Mesenteric fat pad (tissue), 1 donor: Measurements from ENCODE around the gene INF2. TPM values are rescaled to one million over a fixed set of nuclear protein-coding genes. Genes with fewer than 3 reads are reported as not detected.

Experiments used
- DNase-seq: peaks from one replicate; pipeline ENCODE4 v3.0.0-alpha.2; 2020; ENCODE audit warnings: low spot score
- total RNA-seq: library from RNA; stranded (reverse); fragmentation: NEBNext Ultra II Directional; extraction: Animal tissue kit (Norgen Biotek cat#: 25700); gene quantifications from one replicate; pipeline ENCODE4 v1.2.1, GENCODE V29; 2021
- donor health status: DM: yes; HTN: yes; CAD: no.

The INF2 gene
- total RNA-seq, 1 donor from 2014 or later: 160 TPM

DNA sequence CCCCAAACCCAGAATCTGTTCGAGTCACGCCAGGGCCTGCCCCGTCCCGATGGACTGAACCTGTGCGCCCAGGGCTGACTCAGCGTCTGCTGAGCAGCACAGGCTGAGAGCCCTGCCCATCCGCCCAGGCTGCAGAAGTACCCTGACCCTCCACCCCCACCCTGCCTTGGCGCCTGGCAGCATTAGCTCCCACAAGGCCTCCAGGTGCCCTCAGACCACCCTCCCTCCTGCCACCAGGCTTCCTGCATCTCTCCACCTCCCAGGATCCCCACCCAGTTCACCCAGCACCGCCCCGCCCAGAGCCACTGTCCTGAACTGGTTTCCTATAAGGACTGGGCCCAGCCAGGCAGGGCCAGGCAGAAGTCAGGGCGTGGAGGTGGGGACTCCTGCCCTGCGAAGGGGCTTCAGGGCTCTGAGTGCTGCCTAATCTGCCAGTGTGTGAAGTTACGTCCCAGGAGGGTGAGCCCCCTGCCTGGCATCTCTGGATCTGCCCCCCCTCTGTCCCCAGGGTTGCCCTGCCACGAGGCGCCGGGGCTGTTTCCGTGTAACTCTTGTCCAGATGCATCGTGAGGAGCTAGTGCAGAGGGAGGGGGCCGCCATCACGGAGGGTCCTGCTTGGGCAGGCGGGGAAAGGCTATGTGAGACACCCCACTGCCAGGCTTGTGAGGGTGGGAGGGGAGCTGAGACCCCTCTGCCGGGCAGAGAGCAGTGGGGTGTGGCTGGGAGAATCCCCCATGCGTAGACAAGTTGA, 43.7 kb downstream of the INF2 start:
- no peak for DNase-seq

GRCh38 chr14:104734051-104734587, 44.7 kb downstream of the INF2 start:
- no peak for DNase-seq

DNA sequence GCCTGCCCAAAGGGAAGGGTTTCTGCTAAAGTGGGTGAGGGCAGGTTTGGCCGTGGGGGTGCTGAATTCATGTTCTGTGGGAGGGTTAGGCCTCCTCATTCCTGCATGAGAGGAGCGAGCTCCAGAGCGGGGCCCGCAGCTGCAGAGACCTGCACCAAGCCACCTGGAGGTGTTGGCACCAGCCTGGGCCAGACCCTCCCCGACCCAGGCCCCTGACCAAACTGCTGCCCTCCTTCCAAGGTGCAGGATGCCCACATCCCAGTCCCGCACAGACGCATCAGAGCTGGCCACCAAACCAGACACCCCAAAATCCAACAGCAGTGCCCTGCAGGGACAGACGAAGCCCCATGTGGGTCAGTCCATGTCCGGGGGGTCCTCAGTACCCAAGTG, 45.2 kb downstream of the INF2 start:
- DNase-seq: no peak

DNA sequence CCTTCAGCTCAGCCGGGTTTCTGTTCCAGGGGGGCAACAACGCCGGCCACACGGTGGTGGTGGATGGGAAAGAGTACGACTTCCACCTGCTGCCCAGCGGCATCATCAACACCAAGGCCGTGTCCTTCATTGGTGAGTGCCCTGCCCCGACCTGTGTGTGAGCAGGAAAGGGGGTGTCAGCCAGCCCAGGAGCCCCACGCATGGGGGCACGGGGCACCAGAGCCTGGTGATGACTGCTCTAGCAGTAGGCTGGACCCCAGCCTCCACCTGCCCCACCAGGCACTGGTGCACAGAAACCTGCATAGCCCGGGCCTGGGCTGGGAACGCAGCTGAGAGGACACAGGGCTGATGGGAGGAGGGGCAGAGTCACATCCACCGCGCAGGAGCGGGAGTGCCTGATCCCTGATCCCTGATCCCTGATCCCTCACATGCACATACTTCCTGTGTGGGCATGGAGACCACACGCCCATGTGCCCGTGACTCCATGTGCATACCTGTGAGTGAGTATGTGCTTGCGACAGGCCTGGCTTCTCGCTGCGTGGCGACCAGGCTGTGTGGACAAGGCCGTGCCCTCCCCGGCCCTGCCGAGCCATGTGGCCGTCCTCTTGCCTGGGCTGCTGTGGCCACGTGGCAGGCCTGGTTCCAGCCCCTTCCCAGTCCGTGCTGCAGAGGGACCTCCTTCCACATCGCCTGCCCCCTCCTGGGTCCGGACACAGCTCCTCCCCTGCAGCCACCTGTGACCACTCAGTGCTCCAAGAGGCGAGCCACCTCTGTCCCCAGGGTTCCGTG, 45.8 kb downstream of the INF2 start:
- DNase-seq: no peak

- peak; percentile 93 for DNase-seq
Observed at GRCh38 chr14:104735830-104736642, 46.6 kb downstream of the INF2 start.

DNA sequence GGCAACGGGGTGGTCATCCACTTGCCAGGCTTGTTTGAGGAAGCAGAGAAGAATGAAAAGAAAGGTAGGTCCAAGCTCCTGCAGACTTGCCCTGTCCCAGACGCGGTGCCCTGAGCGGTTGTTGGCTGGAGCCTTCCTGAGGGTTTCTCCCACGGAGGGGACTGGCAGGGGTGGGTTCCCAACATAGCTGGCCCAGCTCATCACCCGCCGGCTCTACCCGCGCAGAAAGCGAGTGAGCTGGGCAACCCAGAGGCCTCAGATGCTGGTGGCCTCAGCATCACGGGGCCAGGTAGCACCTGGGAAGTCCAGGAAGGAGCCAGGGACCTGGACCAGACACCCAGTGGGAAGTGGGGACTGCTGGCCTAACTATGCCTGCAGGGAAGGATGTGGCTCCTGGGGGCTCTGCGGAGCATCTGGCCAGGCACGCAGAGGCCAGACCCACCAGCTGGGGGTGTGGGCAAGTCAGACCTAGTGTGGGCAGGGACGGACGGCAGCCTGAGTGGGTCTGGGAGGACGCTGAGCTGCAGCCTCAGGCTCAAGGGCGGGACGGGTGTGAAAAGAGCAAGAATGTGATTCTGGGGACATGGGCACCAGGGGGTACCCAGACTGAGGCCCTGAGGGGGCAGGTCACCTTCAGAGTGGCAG, 49.1 kb downstream of the INF2 start:
- no peak for DNase-seq

- no peak for DNase-seq
Observed at GRCh38 chr14:104739026-104739425, 49.6 kb downstream of the INF2 start.

GRCh38 chr14:104739546-104740516, 50.4 kb downstream of the INF2 start:
- DNase-seq: no peak

GRCh38 chr14:104741108-104741802, 51.8 kb downstream of the INF2 start:
- DNase-seq: no peak

DNA sequence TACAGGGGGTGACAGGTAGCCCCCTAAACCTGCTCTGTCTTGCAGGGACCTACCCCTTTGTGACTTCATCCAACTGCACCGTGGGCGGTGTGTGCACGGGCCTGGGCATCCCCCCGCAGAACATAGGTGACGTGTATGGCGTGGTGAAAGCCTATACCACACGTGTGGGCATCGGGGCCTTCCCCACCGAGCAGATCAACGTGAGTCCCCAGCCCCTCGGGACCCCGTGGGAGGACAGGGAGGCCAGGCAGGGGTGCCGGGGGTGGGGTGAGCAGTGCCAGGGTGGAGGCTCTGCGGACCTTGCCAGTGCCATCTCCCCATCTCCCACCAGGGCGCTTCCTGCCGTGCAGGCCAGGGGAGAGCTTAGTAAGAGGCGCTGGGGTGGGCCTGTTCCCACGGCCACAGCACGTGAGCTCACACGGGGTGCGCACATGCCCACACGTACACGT, 52.4 kb downstream of the INF2 start:
- DNase-seq: no peak

DNA sequence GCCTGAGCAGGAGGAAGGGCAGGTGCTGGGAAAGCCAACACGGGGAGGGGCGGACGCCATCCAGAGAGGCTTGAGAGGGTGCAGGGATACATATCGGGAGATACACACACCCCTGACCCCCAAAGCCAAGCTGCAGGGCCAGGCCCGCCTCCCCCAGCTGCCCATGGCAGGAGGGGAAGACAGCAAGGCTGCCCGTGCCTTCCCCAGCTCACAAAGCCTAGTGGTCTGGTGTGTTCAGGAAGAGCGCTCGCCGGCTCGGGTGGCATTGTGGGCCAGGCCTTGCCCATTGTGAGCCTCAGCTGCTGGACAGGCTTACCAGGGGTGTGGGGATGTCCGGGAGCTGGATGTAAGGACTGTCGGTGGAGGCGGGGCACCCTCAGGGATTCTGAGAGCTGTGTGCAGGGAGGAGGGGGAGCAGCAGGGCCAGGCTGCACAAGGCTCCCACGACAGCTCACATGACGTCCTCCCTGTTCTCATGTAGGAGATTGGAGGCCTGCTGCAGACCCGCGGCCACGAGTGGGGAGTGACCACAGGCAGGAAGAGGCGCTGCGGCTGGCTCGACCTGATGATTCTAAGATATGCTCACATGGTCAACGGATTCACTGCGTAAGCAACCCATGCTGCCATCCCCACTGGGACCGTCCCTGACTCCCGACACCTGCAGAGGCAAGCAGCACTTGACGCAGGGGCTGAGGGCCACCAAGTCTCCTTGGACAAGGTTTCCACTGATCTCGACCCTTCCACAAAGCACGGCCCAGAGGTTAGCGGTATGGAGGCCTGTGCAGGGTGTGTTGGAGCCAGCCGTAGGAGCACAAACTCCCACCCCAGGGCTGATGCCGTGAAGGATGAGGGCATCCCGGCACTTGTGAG, 53.4 kb downstream of the INF2 start:
- no peak for DNase-seq

DNA sequence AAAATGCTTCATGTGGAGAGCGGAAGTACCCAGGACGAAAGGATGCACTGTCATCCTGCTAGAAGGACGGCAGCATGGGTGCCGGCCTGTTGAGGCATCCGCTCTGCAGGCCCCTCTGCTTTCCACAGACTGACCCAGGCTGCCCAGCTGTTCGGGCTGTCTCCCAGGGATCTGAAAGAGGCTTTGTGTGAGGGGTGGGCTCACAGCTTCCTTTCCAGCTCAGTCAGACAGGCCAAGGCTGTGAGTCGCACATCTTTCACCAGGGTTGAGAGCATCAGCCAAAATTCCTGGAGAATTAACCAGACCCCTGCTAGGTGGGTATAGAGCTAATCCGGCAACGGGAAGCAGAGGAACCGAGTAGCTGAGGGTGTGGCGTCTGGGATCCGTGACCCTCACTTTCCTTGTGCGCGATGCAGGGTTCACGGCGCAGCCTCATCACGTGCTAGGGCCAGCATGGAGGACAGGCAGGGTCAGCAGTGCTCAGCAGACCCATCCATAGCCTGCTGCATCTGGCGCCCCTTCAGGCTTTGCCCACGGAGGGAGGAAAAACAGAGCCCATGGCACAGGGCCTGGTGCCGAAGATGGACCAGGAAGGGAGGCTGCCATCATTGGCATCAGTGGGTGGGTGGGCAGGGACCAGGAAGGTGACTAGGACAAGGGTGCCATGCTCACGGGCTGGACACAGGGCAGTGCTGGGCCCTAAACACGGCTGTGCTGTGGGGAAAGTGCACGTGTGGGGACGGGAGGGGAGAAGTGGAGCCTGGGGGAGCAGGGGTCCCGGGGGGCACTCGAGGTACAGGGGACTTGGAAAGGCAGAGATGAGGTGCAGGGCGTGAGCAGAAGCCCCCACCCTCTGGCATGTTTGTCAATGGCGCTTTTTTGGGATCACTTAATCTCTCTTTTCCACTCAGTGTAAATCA, 54.3 kb downstream of the INF2 start:
- DNase-seq: no peak

GRCh38 chr14:104744484-104744883, 55.1 kb downstream of the INF2 start:
- no peak for DNase-seq

GRCh38 chr14:104745431-104745830, 56.0 kb downstream of the INF2 start:
- DNase-seq: no peak

DNA sequence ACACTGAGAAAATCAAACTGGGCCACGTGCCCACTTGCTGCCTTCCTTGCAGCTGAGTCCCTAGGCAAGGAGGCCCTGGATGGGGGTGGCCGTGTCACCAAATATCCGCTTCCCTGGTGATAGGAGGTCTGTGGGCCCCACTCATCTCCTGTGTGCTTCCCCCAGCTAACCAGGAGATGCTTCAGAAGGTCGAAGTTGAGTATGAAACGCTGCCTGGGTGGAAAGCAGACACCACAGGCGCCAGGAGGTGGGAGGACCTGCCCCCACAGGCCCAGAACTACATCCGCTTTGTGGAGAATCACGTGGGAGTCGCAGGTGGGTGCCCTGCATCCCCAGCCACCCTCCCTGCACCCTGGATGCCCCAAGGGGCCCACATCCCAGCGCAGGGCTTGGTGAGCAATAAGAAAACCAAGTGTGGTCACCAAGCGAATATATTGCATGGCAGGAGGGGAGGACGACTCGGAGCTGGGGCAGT, 56.7 kb downstream of the INF2 start:
- DNase-seq: no peak

GRCh38 chr14:104746934-104747481, 57.6 kb downstream of the INF2 start:
- no peak for DNase-seq

- DNase-seq: no peak
Observed at GRCh38 chr14:104747876-104748275, 58.5 kb downstream of the INF2 start.
